ENCODE results near the gene OR2A25.

DNA sequence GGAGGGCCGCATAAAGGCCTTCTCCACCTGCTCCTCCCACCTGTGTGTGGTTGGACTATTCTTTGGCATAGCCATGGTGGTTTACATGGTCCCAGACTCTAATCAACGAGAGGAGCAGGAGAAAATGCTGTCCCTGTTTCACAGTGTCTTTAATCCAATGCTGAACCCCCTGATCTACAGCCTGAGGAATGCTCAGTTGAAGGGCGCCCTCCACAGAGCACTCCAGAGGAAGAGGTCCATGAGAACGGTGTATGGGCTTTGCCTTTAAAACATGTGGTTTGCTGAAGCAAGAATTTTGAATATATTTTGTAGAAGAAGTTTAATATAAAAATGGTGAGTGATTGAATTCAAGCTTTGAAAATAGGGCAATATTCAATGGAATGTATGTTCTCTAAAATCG, 40.7 kb downstream of the OR2A25 start:
- TF ChIP-seq, protein P1, sequence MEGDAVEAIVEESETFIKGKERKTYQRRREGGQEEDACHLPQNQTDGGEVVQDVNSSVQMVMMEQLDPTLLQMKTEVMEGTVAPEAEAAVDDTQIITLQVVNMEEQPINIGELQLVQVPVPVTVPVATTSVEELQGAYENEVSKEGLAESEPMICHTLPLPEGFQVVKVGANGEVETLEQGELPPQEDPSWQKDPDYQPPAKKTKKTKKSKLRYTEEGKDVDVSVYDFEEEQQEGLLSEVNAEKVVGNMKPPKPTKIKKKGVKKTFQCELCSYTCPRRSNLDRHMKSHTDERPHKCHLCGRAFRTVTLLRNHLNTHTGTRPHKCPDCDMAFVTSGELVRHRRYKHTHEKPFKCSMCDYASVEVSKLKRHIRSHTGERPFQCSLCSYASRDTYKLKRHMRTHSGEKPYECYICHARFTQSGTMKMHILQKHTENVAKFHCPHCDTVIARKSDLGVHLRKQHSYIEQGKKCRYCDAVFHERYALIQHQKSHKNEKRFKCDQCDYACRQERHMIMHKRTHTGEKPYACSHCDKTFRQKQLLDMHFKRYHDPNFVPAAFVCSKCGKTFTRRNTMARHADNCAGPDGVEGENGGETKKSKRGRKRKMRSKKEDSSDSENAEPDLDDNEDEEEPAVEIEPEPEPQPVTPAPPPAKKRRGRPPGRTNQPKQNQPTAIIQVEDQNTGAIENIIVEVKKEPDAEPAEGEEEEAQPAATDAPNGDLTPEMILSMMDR (IDR thresholded peaks at IDR 0.05), result no peak
- TF ChIP-seq RAD21 (IDR thresholded peaks at IDR 0.05; ENCODE audit: low read length) (no peak), GATA2 (CRISPR knock-in tag; IDR thresholded peaks at IDR 0.05) (no peak), FOXJ3 (CRISPR knock-in tag; IDR thresholded peaks at IDR 0.05) (no peak), JUND (IDR thresholded peaks at IDR 0.05) (no peak)
